Posterior vena cava (tissue), 2 donors: ENCODE data around the gene ADAMTS9. TPM values are rescaled to one million over a fixed set of nuclear protein-coding genes. Genes with fewer than 3 reads are reported as not detected.

ENCODE experiments used
- DNase-seq: peaks from one replicate; pipeline ENCODE4 v3.0.0-alpha.2; 2020; ENCODE audit warnings: low spot score
- intact Hi-C, 2 donors: fragments of 100-400 bp; cut with DNase I; formaldehyde crosslinking; loops; one replicate each; pipeline versions ENCODE4 v1.14.1 to v1.14.2; 2022 to 2023
- long read RNA-seq, 2 donors: library from polyadenylated mRNA; unstranded; transcript quantifications; one replicate each; pipeline ENCODE4 v2.0.0, GENCODE V29; 2020 to 2021
- total RNA-seq, 2 donors: library from RNA; stranded (reverse); fragmentation: NEBNext Ultra II Directional; extraction: Animal tissue kit (Norgen Biotek cat#: 25700); gene quantifications; one replicate each; pipeline ENCODE4 v1.2.1, GENCODE V29; 2021
- donor health status: DM: yes; HTN: yes; CAD: no.
- donor health status: DM: yes; HTN: yes; CAD: no.

Gene ADAMTS9
- 100 to 1,000 TPM in 1 of 2 donors, 10 to 100 TPM in 1; 82.8 to 105 TPM for total RNA-seq
- long read RNA-seq, donor 1, partial matches to known transcripts: 8 of 24 reads
- long read RNA-seq, donor 1, other reads (novel, unspliced or antisense): 16 of 24 reads
- long read RNA-seq, donor 2, partial matches to known transcripts: 14 of 26 reads
- long read RNA-seq, donor 2, other reads (novel, unspliced or antisense): 11 of 26 reads

- intact Hi-C loops: loop anchor here in 1 of 2 donors (10.0 kb wide), 1 partner anchor 153 kb away; no protein-coding TSS in a partner anchor
- DNase-seq: peak; percentile 89
Observed at GRCh38 chr3:64687781-64688604, at the start of gene ADAMTS9. Gene ADAMTS9 (minus strand): TSS chr3:64688000. CDS start chr3:64687657, 343 bp downstream.

- intact Hi-C loops: no loop called here
Observed at GRCh38 chr3:64732576-64732975, 44.8 kb upstream of the ADAMTS9 start.

GRCh38 chr3:64730681-64731080 is 42.9 kb upstream of the ADAMTS9 start:
- DNase-seq: no peak
- intact Hi-C loops: no loop called here

More at GRCh38 chr3:64732576-64732975, 44.8 kb upstream of the ADAMTS9 start:
- no peak for DNase-seq

- DNase-seq: no peak
- intact Hi-C loops: loop anchor here in 1 of 2 donors (5.0 kb wide), 1 partner anchor 1128 kb away; no protein-coding TSS in a partner anchor
Observed at GRCh38 chr3:64728994-64729393, 41.2 kb upstream of the ADAMTS9 start.

GRCh38 chr3:64728428-64728827 is 40.6 kb upstream of the ADAMTS9 start:
- DNase-seq: no peak
- intact Hi-C loops: loop anchor here in 1 of 2 donors (5.0 kb wide), 1 partner anchor 1129 kb away; no protein-coding TSS in a partner anchor

GRCh38 chr3:64726414-64727090 is 38.8 kb upstream of the ADAMTS9 start:
- DNase-seq: no peak
- intact Hi-C loops: loop anchor here in 1 of 2 donors (5.0 kb wide), 1 partner anchor 1131 kb away; no protein-coding TSS in a partner anchor

GRCh38 chr3:64718976-64719375 is 31.2 kb upstream of the ADAMTS9 start:
- intact Hi-C loops: no loop called here
- no peak for DNase-seq

- intact Hi-C loops: no loop called here
- DNase-seq: no peak
Observed at GRCh38 chr3:64717872-64718613, 30.2 kb upstream of the ADAMTS9 start.

GRCh38 chr3:64717411-64717810 is 29.6 kb upstream of the ADAMTS9 start:
- intact Hi-C loops: no loop called here
- no peak for DNase-seq

- intact Hi-C loops: no loop called here
- no peak for DNase-seq
Observed at GRCh38 chr3:64716110-64716710, 28.4 kb upstream of the ADAMTS9 start.

- no peak for DNase-seq
- intact Hi-C loops: no loop called here
Observed at GRCh38 chr3:64715211-64715982, 27.6 kb upstream of the ADAMTS9 start.

- intact Hi-C loops: loop anchor here in 1 of 2 donors (10.0 kb wide), 1 partner anchor 1026 kb away; no protein-coding TSS in a partner anchor
- DNase-seq: no peak
Observed at GRCh38 chr3:64708456-64708855, 20.7 kb upstream of the ADAMTS9 start.

- intact Hi-C loops: loop anchor here in 1 of 2 donors (10.0 kb wide), 1 partner anchor 1029 kb away; no protein-coding TSS in a partner anchor
- DNase-seq: no peak
Observed at GRCh38 chr3:64705946-64706345, 18.1 kb upstream of the ADAMTS9 start.

GRCh38 chr3:64696896-64697295 is 9.1 kb upstream of the ADAMTS9 start:
- intact Hi-C loops: no loop called here

GRCh38 chr3:64694114-64694513 is 6.3 kb upstream of the ADAMTS9 start:
- intact Hi-C loops: no loop called here
- DNase-seq: no peak

More at GRCh38 chr3:64696896-64697295, 9.1 kb upstream of the ADAMTS9 start:
- DNase-seq: no peak

GRCh38 chr3:64693031-64693430 is 5.2 kb upstream of the ADAMTS9 start:
- intact Hi-C loops: no loop called here

GRCh38 chr3:64691051-64691450 is 3.3 kb upstream of the ADAMTS9 start:
- peak; percentile 71 for DNase-seq
- intact Hi-C loops: no loop called here

More at GRCh38 chr3:64693031-64693430, 5.2 kb upstream of the ADAMTS9 start:
- DNase-seq: no peak
